WTC11 (cell line): ENCODE data around the gene PPM1M.

Experiments
- CBFB ChIP-seq: sonication (generic); formaldehyde crosslinking; IDR thresholded peaks from 2 replicates; pipeline ENCODE4 v1.8.1; 2022; ENCODE audit warnings: mild to moderate bottlenecking, low read depth, missing genetic modification reagents
- CTCF ChIP-seq: fragments of 200-600 bp; IDR thresholded peaks from 2 replicates; pipeline ENCODE4 v1.8.0; 2022; ENCODE audit warnings: antibody characterized with exemption
- E2F5 ChIP-seq: sonication (generic); formaldehyde crosslinking; IDR thresholded peaks from 2 replicates; pipeline ENCODE4 v1.8.1; 2022; ENCODE audit warnings: mild to moderate bottlenecking, moderate library complexity, missing genetic modification reagents
- GABPB1 ChIP-seq: sonication (generic); formaldehyde crosslinking; IDR thresholded peaks from 2 replicates; pipeline ENCODE4 v1.8.1; 2023; ENCODE audit warnings: mild to moderate bottlenecking, missing genetic modification reagents
- IRF2 ChIP-seq: sonication (generic); formaldehyde crosslinking; IDR thresholded peaks from 2 replicates; pipeline ENCODE4 v1.8.0; 2022; ENCODE audit warnings: low read depth, missing genetic modification reagents, borderline replicate concordance
- MAX ChIP-seq: sonication (generic); formaldehyde crosslinking; IDR thresholded peaks from 2 replicates; pipeline ENCODE4 v1.8.0; 2022; ENCODE audit warnings: mild to moderate bottlenecking, missing genetic modification reagents
- RELA ChIP-seq: sonication (generic); formaldehyde crosslinking; IDR thresholded peaks from 2 replicates; pipeline ENCODE4 v1.8.1; 2022; ENCODE audit warnings: missing genetic modification reagents, mild to moderate bottlenecking, borderline replicate concordance
- TCF7 ChIP-seq: sonication (generic); formaldehyde crosslinking; IDR thresholded peaks from 2 replicates; pipeline ENCODE4 v1.8.0; 2022; ENCODE audit warnings: mild to moderate bottlenecking, low read depth, missing genetic modification reagents, moderate library complexity
- TEAD4 ChIP-seq: sonication (generic); formaldehyde crosslinking; IDR thresholded peaks from 2 replicates; pipeline ENCODE4 v1.8.0; 2022; ENCODE audit warnings: mild to moderate bottlenecking, missing genetic modification reagents
- USF1 ChIP-seq: sonication (generic); formaldehyde crosslinking; IDR thresholded peaks from 2 replicates; pipeline ENCODE4 v1.8.0; 2022; ENCODE audit warnings: mild to moderate bottlenecking, missing genetic modification reagents
- USF2 ChIP-seq: sonication (generic); formaldehyde crosslinking; IDR thresholded peaks from 2 replicates; pipeline ENCODE4 v1.8.1; 2023; ENCODE audit warnings: mild to moderate bottlenecking, missing genetic modification reagents, moderate library complexity

GRCh38 chr3:52249683-52250082, 4.1 kb downstream of the PPM1M start:
- no peak for TF ChIP-seq CTCF
- no peak for TF ChIP-seq USF1 (CRISPR knock-in tag)
- no peak for TF ChIP-seq CBFB (CRISPR knock-in tag)
- no peak for TF ChIP-seq MAX (CRISPR knock-in tag)
- TF ChIP-seq USF2, result no peak
- no peak for TF ChIP-seq E2F5 (CRISPR knock-in tag)
- TF ChIP-seq TEAD4 (CRISPR knock-in tag), result no peak
- no peak for TF ChIP-seq IRF2 (CRISPR knock-in tag)
- TF ChIP-seq TCF7 (CRISPR knock-in tag), result no peak
- TF ChIP-seq GABPB1 (CRISPR knock-in tag), result no peak
- TF ChIP-seq RELA (CRISPR knock-in tag), result no peak
